BJ (cell line): Measurements from ENCODE around the gene IL17C. TPM values are rescaled to one million over a fixed set of nuclear protein-coding genes. Genes with fewer than 3 reads are reported as not detected.
A peak's percentile ranks its signal among the peaks of the same experiment; 100 is the strongest.

ENCODE experiments used
- CTCF ChIA-PET: fragments of 350-600 bp; formaldehyde crosslinking; extraction: SDS; loops from one replicate; lab custom pipeline; 2021; ENCODE audit warnings: antibody characterized with exemption, inconsistent platforms; lab: Yijun Ruan, JAX
- POLR2A ChIA-PET: fragments of 300-600 bp; sonication (Branson Sonifier 250); formaldehyde crosslinking; extraction: SDS; loops from one replicate; lab custom pipeline; 2021; ENCODE audit warnings: antibody characterized with exemption; lab: Charles Lee
- DNase-seq: peaks from one replicate; pipeline ENCODE4 v3.0.0-alpha.2; 2011; ENCODE audit warnings: low read depth
- H3K27me3 ChIP-seq: 2 replicates; pipeline ENCODE4 v1.6.0; 2011; ENCODE audit warnings: low read length; ENCODE audit not compliant: control insufficient read depth, insufficient read depth
- H3K36me3 ChIP-seq: 2 replicates; pipeline ENCODE4 v1.5.1; 2011; ENCODE audit warnings: low read length; ENCODE audit not compliant: control insufficient read depth, insufficient read depth
- H3K4me3 ChIP-seq: 2 replicates; pipeline ENCODE4 v1.5.1; 2011; ENCODE audit warnings: low read depth, mild to moderate bottlenecking, control low read depth, low read length
- CTCF ChIP-seq: IDR thresholded peaks from 2 replicates; pipeline ENCODE4 v1.5.1; 2011; ENCODE audit warnings: low read depth, mild to moderate bottlenecking, control low read depth, inconsistent platforms, low read length, moderate library complexity; ENCODE audit not compliant: insufficient read depth
- polyA plus RNA-seq: library from polyadenylated mRNA; depleted of rRNA; stranded (reverse); fragments of >200 nt; gene quantifications from 2 replicates; pipeline ENCODE4 v1.2.3, GENCODE V29; 2011

Gene IL17C
- polyA plus RNA-seq, 1 experiment: not detected

DNA sequence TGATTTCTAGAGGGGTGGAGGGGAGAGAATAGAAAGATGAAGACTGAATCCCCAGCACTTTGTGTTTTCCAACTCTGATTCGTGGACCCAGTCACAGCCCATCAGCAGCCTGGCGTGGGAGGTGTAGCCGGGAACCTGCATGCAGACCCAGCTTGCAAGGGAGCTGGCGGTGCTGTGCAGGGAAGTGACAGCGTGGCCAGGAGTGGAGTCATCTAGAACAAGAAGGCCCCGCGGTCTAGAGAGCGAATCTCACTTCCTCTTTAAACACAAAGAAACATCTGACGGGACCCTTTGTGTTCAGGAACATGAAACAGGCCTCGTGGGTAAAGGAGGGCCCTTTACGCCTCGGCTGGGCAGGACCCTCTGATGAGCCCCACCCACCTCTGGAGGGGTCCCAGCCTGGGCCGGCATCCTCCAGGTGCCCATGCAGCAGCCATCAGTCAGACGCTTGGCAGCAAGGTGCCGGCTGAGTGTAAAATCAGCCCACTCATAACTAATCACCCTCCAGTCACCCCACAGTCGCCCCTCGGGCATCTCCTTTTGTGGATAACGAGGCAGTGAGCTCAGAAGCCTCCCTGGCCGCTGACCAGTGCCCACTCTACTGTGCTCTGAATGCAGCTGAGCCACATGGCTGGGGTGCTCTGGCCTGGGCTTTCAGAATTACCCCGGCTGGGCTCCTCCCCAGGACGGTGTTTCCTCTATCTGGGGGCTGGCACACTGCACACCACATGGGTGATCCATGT lies 43.5 kb downstream of the IL17C start:
- CTCF ChIA-PET: no interaction called here
- POLR2A ChIA-PET: no interaction called here
- Histone ChIP-seq H3K4me3 (no peak overlapping the region), H3K36me3 (no peaks in the 10 kb centered on the region), H3K27me3 (0 out of 2 replicates have a peak, but pooled peaks cover 2% of the 10 kb centered on the region)
- no peak for DNase-seq
- TF ChIP-seq CTCF: no peak

DNA sequence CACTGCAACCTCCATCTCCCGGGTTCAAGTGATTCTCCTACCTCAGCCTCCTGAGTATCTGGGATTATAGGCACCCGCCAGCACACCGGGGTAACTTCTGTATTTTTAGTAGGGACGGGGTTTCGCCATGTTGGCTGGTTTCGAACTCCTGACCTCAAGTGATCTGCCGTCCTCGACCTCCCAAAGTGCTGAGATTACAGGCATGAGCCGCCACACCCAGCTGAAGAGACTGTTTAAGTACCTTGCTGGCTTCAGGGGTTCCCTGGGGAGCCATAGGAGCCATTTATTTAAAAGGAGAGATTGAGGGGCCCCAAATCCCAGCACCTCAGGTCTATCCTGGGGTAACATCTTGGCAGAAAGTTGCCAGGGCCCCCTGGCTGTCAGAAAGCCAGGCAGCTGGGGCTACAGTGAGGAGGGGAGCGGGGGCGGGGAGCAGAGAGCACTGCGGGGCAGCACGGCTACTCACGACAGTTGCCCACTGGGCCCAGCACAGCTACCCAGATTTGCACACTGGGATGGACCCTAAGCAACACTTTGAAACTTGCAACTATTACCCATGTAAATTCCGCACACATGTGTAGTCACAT lies 46.3 kb downstream of the IL17C start:
- DNase-seq: no peak
- TF ChIP-seq CTCF: no peak
- H3K27me3 ChIP-seq: peaks cover 9% of the 10 kb centered on the region
- H3K36me3 ChIP-seq: no peaks in the 10 kb centered on the region
- no peak overlapping the region for H3K4me3 ChIP-seq
- CTCF ChIA-PET: interaction anchor here (0.7 to 2.2 kb wide), 7 partner anchors 10 to 114 kb away, joined by 3 to 10 read pairs (median 4); partner anchors contain the start of gene MVD
- POLR2A ChIA-PET: no interaction called here

DNA sequence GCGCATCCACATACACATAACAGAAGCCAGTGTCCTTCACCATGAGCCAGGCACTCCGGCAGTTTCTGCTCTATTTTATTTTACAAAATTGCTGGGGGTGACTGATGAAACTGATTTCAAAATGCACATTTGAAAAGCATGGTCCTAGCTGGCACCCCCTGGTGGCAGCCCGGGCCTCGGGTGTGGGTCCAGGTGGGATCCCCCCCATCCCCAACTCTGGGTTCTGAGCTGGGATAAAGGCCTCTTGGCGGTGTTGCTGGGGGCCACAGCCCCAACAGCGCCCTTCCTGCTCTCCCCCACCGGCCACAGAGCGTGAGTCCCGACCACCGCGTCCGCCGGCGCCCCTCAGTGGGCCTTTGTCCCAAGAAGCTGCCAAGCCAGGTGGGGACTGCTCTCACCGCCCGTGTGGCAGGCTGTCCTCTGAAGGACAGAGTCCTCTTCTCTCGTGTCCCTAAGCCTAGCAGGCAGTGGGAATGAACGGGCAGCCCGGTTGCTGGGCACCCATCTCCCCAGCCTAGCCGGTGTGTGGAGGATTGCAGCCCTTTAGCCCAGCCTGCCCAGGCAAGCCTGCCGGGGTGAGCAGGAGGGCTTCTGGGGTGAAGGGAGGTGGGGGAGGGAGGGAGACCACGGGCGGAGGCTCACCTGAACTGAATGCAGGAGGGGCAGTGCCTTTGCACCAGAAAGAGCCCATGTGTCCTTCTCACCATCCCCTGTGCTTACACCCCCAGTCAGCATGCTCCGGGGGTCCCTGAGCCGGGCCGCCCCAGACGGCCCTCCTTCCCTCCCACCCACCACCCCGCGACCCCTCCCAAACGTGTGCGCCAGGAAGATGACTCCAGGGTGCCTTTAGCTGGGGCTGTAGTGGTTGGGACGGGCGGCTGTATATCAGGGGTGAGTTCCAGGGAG lies 47.0 kb downstream of the IL17C start:
- Histone ChIP-seq H3K27me3 (peaks cover 11% of the 10 kb centered on the region), H3K4me3 (peak overlapping the region; percentile 47), H3K36me3 (no peaks in the 10 kb centered on the region)
- CTCF ChIA-PET: interaction anchor here (0.7 to 2.2 kb wide), 7 partner anchors 10 to 114 kb away, joined by 3 to 10 read pairs (median 4); partner anchors contain the start of gene MVD
- DNase-seq: no peak
- peak; percentile 91 for TF ChIP-seq CTCF
- POLR2A ChIA-PET: no interaction called here

DNA sequence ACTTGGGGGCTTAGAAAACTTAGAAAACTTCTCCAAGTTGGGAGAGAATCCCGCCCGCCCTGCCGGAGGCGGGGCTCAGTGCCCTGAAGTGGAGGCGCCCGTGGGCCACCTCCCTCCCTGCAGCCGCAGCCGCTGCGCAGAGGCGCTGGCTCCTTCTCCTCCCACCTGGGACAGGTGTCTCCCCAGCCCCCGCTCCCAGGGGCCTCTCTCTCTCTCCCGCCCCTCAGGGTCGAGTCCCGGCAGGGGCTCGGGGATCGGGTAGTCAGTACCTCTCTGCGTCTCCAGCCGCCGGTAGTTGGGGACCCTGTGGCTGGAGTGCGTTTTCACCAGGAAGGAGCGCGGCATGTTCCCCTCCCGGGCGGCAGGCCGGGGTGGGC lies 47.7 kb downstream of the IL17C start:
- CTCF ChIA-PET: interaction anchor here (1.7 to 2.2 kb wide), 2 partner anchors 14 to 16 kb away, joined by 7 to 10 read pairs; no protein-coding TSS in a partner anchor
- no peak for TF ChIP-seq CTCF
- Histone ChIP-seq H3K36me3 (no peaks in the 10 kb centered on the region), H3K27me3 (peaks cover 13% of the 10 kb centered on the region), H3K4me3 (peak overlapping the region; percentile 47)
- POLR2A ChIA-PET: no interaction called here
- no peak for DNase-seq
